GM12874 (cell line): ENCODE measurements around the gene AKAP8L.

Experiments
- CTCF ChIP-seq: IDR thresholded peaks from 2 replicates; pipeline ENCODE4 v1.5.1; 2011; ENCODE audit warnings: low read depth, mild to moderate bottlenecking, control low read depth, low read length, moderate library complexity; ENCODE audit not compliant: insufficient read depth

The AKAP8L gene

DNA sequence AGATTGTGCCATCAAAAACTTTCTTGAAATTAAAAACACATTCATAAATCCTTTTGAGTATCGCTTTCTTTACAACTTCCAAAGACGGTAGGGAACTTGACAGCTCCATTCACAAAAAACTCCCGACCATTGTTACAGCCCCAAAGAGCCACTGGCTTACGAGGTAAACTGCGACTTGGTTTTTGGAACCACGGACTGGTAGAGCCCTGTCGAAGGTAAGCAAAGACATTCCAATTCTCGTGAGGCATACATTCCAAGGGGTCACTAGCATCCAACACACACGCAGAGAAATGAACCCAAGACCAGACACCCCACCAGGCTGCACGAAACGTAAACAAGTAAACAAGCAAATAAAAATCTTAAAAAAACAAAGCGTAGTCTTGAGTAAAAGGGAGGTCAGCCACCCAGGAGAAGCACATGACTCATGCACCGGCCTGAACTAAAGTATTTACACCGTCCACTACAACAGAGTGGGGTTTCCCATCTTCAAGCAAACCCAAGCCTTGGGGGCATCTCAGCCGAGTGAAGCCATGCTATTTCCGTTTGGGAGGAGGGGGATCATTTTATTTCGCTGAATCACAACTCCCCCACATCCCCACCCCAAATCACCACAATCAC lies 87.9 kb downstream of the AKAP8L start:
- TF ChIP-seq CTCF: no peak
